NOMO-1 (cell line): ENCODE results near the gene COG3.

ENCODE experiments used
- DNase-seq, 2 experiments: peaks; one replicate each; lab custom pipeline; 2025; ENCODE audit not compliant: unreplicated experiment in 2 of 2; lab: John Stamatoyannopoulos, UW

Gene COG3

DNA sequence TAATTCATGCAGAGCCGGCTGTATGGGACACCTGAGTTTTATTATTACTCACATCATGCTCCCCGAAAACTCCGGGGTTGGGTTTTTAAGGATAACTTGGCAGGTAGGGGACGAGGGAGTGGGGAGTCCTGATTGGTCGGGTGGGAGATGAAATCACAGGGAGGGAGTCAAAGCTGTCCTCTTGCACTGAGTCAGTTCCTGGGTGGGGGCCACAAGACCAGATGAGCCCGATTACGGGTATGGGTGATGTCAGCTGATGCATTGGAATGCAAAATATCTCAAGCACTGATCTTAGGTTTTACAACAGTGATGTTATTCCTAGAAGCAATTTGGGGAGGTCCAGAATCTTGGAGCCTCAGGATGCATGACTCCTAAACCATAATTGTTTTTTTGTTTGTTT lies 18.6 kb upstream of the COG3 start:
- no peak for DNase-seq

DNA sequence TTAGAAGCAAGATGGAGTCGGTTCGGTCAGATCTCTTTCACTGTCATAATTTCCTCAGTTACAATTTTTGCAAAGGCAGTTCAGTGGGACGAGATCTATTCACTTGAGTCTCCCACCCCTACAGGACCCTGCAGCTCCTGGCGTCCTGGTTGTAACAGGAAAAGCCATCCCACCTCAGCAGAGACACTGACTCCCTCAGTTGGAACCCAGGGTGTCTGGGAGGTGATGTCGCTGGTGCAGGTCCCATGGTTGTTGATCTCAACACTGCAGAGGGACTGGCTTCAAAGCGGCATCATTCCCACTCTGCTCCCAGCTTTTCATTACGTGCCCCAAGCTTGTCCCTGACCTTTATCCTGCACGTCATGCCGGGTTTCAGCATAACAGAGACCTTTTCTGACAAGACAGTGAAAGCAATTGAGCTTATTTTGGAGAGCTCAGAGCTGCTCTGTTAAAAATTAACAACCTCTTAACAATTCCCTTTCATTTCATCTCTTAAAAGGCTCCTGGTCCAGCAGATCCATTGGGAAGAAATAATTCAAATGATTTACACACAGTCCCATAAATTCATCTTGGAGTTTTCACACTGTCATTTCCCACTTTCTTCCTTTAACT lies 17.6 kb upstream of the COG3 start:
- no peak for DNase-seq

DNA sequence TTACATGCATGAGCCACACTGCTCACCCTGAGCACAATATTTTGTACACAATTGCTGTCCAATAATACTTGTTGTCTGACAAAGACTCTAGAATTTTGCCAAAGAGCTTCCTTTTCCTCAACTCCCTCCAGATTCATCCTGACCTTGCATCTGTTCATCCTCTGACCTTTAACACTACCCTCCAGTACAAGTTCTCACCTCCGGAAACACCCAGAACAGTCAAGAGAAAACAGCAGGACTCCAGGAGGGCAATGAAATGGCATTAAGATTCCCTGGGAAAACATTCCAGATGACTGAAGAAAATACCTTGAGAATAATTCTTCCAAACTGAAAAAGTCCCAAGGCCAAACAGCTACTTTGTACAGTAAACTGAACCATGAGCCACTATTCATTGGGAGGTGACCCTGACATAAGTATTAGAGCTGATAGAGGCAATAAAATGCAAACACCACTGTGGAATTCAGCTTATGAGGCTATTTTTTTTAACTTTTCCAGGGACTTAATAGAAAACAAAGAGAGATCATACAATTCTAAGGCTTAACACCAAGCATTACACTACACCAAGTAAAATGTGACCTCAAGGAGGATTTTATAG lies 15.7 kb upstream of the COG3 start:
- DNase-seq = no peak

DNA sequence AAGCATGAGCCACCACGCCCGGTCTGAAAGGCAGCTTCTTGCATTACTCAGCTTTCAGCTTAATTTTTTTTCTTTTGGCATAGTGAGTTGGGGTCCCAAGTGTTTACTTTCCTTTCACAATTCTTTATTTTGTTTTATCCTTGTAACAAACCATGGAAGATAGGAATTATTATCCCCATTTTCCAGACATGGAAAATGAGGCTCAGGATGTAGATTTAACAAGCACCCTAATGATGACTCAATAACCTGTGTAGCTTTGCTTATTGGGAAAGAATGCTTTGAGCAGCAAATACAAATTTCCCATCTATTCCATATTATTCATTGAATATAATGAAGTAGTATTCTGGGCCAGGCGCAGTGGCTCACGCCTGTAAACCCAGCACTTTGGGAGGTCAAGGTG lies 13.5 kb upstream of the COG3 start:
- no peak for DNase-seq

DNA sequence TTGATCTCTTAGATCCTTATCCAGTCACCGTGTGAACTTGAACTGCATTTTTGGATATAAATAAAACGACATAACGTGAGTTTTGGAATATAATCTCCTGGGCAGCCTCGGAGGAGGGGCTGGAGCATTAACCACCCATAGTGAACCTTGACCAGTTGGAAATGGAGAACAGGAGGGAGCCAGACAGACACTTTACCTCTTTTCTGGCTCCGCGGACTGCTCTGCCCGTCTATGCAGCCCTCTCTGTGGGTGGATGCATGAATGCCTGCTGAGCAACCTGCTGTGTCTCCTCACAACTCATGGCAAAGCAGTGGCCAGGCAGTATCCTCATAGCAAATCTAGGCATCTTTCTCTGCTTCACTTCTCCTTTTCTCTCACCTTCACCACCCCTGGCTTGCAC lies 10.5 kb upstream of the COG3 start:
- no peak for DNase-seq

DNA sequence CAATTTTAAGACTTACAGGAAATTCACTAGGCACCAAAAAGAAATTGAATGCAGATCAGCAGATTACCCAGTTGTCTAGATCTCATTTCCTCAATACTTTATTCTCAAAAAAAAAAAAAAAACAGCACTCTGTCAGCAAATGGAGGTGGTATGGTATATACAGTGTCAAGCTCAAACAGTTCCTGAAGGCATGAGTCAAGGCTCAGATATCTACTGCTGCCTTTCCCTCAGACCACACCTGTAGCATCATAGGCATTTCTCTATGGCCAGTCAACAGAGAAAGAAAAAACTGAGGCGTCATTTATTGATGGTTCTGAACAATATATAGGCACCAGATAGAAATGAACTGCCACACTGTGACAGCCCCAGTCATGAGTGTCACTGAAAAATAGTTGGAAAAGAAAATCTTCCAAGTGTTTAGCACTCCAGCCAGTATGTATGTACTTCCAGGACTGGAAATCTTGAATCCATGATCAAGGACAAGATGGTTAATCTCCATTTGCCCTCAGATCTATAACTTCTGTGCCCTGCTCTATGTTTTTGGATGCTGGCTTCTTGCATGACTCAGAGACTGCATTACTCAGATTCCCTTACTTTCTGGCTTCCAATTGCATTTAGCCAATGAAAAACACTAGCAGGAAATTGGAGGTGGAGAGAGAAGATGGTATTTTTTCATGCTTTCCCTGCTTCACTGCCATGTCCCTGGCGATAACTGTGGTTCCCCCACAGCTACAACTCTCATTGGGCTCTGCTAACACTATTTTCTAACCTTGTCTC lies 8.4 kb upstream of the COG3 start:
- DNase-seq = no peak

DNA sequence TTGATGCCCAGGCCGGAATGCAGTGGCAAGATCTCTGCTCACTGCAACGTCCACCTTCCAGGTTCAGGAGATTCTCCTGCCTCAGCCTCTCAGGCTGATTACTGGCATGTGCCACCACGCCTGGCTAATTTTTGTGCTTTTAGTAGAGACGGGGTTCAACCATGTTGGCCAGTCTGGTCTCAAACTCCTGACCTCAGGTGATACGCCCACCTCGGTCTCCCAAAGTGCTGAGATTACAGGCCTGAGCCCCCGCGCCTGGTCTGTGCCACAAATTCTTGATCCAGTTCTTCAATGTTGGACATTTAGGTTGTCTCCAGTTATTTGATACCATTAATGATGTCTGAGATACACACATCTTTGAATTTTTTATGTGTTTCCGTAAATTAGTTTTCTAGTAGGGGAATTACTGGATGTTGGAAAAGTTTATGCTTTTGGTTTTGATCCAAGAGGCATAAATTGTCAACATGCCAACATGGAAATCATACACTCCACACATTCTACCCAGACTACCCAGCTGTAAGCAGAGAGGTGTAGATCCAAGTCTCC lies 525 bp upstream of the COG3 start:
- no peak for DNase-seq

DNA sequence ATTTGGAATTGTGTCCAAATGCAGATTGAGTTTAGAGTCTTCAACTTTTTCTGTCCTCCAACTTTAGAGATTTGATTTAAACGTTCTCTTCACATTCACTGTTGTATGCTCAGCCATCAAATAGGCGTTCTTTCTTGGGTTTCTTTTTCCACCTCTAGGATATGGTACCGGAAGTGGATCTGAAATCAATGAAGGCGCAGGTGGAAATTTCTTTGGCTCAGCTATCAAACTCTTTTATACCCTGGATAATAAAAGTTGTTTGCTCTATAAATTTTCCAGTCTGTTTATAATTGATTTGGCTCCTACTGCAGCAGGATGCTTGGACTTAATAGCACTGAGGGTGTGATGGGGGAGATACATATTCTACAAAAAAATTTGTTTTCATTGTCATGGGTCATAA lies 1.6 kb downstream of the COG3 start:
- DNase-seq = no peak

DNA sequence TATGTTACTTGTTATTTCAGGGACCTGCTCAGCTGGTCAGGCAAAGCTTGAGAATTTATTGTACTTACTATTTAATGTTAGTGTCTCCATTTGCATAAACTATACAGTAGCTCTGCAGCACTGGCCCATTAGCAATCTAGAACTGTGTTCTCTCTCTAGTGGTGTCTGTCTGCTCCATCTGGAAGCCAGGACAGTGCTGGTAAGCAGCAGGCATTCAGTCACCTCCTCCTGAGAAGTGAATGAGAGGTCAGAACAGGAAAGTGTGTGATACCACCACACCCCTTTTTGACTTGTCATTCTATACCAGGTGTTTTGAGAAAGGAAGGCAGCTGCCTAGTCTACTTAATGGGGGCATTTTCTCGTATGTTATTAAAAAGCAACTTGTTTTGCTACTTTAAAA lies 3.9 kb downstream of the COG3 start:
- no peak for DNase-seq

DNA sequence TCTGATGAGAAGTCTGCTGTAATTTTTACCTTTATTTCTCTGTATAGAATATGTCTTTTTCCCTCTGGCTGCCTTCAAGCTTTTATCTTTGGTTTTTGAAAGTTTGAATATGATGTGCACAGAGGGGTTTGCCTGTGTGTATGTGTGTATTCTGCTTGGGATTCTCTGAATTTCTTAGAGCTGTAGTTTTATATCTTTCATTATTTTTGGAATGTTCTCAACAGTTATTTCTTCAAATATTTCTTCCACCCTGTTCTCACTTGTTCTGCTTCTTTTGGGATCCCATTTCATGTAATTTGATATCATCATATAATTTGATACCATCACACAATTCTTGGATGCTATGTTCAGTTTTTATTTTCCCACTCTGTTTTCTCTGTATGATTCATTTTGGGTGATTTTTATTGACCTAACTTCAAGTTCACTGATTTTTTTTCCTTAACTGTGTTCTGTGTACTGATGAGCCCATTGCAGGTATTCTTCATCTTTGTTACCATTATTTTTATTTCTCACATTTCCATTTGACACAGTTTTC lies 7.5 kb downstream of the COG3 start:
- DNase-seq = no peak

DNA sequence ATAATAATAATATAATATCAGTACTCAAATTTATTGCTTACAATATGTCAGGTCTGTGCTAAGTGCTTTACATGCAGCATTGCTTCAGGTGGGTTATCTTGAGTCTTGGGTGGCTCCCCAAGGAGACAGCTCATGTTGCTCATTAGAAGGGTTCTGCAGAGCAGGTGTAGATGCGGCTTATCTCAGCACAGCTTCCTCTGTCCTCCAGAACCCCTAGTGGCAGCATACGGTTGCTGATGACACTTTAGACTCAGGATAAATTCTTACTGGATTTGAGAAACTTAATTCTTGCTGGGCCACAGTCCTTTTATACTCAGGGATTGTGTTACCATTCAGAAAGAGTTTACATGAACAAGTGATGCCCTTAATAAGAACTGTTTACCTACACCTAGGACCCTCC lies 8.9 kb downstream of the COG3 start:
- no peak for DNase-seq

DNA sequence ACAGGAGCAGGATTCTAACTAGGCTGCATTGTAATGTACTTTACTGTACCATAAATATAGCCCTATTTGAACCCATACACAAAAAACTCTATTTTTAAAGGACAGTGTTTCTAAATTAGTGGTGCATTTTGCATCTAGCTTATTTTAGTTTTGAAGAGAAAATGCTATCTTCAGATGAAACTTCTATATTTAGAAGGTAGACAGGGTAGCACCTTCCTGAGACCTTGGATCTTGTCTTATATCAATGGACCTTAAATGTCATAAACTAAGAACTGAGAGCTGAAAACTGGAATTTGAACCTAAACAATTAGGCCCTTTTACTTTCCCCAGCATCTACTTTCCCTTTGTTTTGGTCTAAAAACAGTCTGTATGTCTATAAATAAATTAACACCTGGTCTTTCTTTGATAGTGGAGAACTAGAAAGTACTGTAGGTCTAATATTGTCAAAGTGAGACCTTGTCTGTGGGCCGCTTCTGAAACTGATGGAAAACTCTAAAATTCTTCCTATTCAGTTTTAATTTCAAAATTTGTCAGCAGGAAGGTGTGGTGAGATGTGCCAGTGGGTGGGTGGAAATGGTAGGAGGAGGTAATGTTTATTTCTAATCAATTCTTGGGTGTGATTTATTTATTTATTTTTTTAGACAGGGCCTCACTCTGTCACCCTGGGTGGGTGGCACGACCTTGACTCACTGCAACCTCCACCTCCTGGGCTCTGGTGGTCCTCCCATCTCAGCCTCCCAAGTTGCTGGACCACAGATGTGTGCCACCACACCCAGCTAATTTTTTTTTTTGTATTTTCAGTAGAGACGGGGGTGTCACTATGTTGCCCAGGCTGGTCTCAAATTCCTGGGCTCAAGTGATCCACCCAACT lies 10.1 kb downstream of the COG3 start:
- DNase-seq = no peak

DNA sequence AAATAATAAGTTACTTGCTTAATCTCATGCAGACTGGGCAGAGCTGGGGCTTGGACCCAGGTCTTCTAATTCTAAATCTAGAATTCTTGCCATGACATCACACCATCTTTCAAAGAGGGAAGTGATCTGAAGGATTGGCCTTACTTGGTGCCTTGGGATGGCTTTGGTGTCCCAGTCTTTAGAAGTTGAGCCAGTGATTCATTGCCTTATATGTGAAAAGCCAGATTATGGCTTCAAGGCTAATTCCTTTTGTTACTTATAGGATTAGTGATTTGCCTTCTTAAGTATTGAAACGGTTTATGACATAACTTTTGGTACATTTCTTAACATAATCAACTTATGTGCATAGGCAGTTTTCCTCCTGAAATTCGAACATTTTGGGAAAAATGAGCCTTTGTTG lies 14.9 kb downstream of the COG3 start:
- no peak for DNase-seq

DNA sequence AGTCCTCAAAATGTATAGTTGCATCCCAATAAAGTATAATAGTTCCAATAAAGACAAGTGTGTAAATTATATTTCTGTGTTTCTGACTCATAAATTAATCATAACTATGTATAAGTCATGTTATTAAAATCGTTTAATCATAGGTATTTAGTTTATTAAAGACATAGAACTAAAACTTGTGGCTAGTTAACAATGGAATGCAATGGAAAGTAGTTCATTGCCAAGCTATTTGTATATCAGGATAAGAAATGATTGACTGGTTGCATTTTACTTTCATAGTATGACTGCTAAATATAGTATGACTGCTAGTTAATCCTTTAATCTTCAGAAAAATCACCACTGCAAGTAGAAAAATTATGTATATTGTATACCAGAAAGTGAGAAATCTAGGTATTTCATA lies 16.9 kb downstream of the COG3 start:
- no peak for DNase-seq

DNA sequence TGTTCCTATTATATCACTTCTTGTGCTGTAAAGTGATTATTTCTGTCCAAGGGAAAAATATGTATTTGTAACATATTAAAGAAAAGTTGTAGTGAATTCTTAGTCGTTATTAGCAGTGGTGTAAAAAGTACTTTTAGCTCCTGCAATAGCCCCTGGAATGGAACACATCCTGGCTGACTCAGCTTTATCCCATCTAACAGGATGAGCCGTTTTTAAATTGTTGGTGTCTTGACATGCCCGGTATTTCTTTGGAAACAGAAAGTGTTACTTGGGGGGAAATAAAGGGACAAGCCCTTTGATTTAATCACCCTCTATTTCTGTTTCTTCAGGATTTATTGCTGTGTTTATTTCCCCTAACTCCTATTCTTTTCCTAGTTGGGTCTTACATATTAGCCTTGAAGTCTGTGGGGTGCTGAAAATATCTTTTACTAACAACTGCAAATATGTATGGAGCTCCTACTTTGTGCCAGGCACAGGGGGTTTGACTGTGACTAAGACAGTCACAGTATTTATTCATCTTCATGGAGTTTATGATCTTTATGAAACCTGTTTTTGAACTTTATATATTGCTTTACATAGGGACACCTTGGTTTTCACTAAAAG lies 17.9 kb downstream of the COG3 start:
- DNase-seq = no peak

DNA sequence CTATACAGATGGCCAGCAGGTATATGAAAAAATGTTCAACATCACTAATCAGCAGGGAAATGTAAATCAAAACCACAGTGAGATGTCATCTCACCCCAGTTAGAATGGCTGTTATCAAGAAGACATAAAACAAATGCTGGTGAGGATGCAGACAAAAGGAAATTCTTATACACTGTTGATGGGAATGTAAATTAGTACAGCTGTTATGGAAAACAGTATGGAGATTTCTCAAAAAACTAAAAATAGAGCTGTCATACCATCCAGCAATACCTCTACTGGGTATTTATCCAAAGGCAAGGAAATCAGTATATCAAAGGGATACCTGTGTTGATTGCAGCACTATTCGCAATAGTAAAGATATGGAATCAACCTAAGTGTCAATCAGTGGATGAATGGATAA lies 22.9 kb downstream of the COG3 start:
- no peak for DNase-seq

DNA sequence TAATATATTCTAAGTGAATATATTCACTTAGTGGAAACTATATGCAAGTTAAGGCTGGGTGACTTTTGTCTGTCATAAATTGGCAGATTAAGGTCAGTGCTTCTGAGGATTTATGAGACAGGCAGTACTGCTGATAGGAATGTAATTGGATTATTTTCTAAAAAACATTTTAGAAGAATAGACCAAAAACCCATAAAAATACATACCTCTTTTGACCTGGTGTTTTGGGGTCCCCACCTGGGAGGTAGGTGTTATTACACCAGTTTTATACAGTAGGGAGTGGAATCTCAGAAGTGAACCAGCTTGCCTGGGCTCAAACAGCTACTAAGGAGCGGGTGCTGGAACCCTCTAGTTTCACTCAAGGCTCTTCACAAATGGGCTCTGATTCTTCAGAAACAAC lies 25.3 kb downstream of the COG3 start:
- no peak for DNase-seq

DNA sequence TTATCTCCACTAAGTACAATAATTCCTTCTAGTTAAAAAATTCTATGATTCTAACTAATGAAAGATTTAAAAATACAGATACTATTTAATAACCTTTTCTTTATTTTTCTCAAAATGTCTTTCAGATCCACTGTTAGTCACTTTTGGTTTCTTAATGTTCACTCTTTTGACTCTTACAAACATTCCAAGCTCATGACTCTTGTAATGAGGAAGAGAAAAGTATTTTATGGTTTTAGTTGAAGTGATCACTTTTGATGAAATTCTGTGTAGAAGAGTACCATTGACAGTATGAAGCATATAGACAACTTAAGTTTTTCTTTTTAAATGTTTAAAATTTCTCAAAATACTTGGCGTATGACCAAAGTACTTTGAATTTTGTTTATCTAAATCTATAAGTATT lies 27.8 kb downstream of the COG3 start:
- DNase-seq = no peak

DNA sequence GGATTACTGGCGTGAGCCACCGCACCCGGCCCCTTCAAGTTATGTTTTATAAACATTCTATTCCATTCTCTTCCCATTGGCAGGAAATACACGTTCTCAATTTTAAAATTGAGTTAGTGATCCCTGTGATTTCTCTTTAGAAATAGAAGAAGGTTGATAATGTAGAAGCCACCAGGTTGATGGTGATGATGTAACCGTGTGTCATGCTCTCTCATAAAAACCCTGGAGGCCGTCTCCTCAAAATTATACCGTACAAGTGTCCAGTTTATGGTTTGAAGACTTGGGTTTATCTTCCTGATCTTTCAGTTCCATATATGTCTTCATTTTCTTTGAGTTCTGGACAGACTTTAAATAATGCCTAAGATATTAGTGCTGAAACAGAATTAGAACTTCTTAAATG lies 32.2 kb downstream of the COG3 start:
- DNase-seq = no peak

DNA sequence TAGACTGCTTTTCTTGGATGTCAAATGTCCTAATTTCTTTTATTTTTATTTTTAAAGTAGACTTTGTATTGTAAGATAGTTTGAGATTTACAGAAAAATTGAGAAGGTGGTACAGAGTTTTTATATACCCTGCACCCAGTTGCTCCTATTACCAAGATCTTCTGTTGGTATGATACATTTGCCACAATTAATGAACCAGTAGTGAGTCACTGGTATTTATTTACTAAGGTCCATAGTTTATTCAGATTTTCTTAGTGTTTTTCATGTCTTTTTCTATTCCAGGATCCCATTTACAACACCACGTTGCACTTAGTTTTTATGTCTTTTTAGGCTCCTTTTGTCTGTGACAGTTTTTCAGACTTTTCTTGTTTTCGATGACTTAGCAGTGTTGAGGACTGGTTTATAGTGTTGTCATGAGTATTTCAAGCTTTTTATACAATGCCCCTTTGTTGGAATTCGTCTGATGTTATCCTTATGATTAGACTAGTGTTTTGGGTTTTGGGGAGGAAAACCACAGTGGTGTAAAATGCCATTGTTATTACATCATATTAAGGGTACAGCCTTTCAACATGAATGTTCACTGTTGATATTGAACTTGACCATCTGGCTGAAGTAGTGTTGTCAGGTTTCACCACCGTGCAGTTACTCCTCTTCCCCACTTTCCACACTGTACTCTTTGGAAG lies 35.9 kb downstream of the COG3 start:
- no peak for DNase-seq
